SJSA1 (cell line): ENCODE results near the gene PACS1. TPM values are rescaled to one million over a fixed set of nuclear protein-coding genes. Genes with fewer than 3 reads are reported as not detected.

Experiments
- DNase-seq, 2 experiments: peaks; one replicate each; pipeline ENCODE4 v3.0.0-alpha.2; 2015 to 2020; ENCODE audit warnings: low spot score in 2 of 2, low read depth in 1 of 2
- H3K27ac ChIP-seq: fragments of 250-450 bp; sonication (Bioruptor Pico); 2 replicates; pipeline ENCODE4 v1.5.1; 2020; ENCODE audit warnings: mild to moderate bottlenecking, moderate library complexity
- H3K27me3 ChIP-seq: fragments of 250-450 bp; sonication (Bioruptor Pico); replicated peaks from 2 replicates; pipeline ENCODE4 v1.5.1; 2020; ENCODE audit warnings: mild to moderate bottlenecking, moderate library complexity
- H3K36me3 ChIP-seq: fragments of 250-450 bp; sonication (Bioruptor Pico); 2 replicates; pipeline ENCODE4 v1.5.1; 2020; ENCODE audit warnings: mild to moderate bottlenecking
- H3K4me1 ChIP-seq: fragments of 250-450 bp; sonication (Bioruptor Pico); replicated peaks from 2 replicates; pipeline ENCODE4 v1.6.1; 2021; ENCODE audit warnings: mild to moderate bottlenecking
- H3K4me3 ChIP-seq: fragments of 250-450 bp; sonication (Bioruptor Pico); 2 replicates; pipeline ENCODE4 v1.5.1; 2020; ENCODE audit warnings: mild to moderate bottlenecking
- H3K9me3 ChIP-seq: fragments of 250-450 bp; sonication (Bioruptor Pico); replicated peaks from 2 replicates; pipeline ENCODE4 v1.5.1; 2020; ENCODE audit warnings: mild to moderate bottlenecking
- total RNA-seq: library from RNA; depleted of rRNA; stranded (reverse); fragments of >200 nt; shearing (Covaris generic); gene quantifications from 2 replicates; pipeline ENCODE4 v1.2.3, GENCODE V29; 2014

Gene PACS1
- total RNA-seq, 1 experiment from 2014 or later = 37.1 TPM

GRCh38 chr11:66115638-66116301 is 45.7 kb downstream of the PACS1 start:
- Histone ChIP-seq H3K36me3 (no peaks in the 10 kb centered on the region), H3K4me1 (peaks cover 80% of the 10 kb centered on the region), H3K27ac (no peak overlapping the region), H3K4me3 (no peak overlapping the region), H3K27me3 (no peaks in the 10 kb centered on the region), H3K9me3 (no peaks in the 10 kb centered on the region)
- DNase-seq = no peak

DNA sequence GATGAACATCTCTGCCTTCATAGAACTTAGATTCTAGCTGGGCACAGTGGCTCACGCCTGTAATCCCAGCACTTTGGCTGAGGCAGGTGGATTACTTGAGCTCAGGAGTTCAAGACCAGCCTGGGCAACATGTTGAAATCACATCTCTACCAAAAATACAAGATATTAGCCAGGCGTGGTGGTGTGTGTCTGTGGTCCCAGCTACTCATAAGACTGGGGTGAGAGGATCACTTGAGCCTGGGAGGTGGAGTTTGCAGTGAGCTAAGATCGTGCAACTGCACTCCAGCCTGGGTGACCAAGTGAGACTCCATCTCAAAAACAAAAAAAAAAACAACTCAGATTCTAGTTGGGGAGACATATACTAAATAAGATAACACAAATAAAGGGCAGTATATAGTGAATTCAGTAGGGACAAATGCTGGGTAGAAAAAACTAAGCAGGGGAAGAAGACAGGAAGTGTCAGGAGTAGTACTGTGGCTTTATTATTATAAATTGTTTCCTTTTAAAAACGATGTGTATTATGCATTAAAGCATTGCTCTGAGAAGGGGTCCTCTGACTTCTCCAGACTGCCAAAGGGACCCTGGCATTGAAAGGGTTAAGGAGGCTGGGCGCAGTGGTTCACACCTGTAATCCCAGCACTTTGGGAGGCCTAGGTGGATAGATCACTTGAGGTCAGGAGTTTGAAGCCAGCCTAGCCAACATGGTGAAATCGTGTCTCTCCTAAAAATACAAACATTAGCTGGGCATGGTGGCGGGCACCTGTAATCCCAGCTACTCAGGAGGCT is 46.7 kb downstream of the PACS1 start:
- Histone ChIP-seq H3K27ac (no peak overlapping the region), H3K9me3 (no peaks in the 10 kb centered on the region), H3K36me3 (0 out of 2 replicates have a peak, but pooled peaks cover 3% of the 10 kb centered on the region), H3K4me3 (no peak overlapping the region), H3K27me3 (no peaks in the 10 kb centered on the region), H3K4me1 (peaks cover 70% of the 10 kb centered on the region)
- no peak for DNase-seq

DNA sequence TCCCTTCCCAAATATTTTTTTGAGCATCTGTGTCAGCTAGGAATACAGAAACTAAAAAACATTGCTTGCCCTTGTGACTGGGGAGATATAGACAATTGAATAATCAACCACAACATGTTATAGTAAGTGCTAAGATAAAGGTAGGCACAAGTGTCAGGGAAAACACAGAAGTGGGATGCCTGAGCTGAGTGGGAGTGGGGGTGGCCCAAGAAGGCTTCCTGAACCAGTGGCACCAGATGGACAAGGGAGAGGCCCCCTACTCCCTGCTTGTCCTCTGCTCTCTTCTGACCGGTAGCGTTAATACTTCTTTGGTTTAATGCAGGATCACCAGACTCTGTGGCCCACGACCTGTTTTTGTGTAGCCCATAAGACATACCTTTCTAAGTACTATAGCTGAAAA is 48.8 kb downstream of the PACS1 start:
- Histone ChIP-seq H3K9me3 (no peaks in the 10 kb centered on the region), H3K27ac (peak overlapping the region; percentile 73), H3K4me1 (peaks cover 50% of the 10 kb centered on the region), H3K36me3 (0 out of 2 replicates have a peak, but pooled peaks cover 4% of the 10 kb centered on the region), H3K4me3 (no peak overlapping the region), H3K27me3 (no peaks in the 10 kb centered on the region)
- DNase-seq = no peak

- Histone ChIP-seq H3K27me3 (no peaks in the 10 kb centered on the region), H3K4me3 (no peak overlapping the region), H3K9me3 (no peaks in the 10 kb centered on the region), H3K27ac (peak overlapping the region; percentile 73), H3K4me1 (peaks cover 50% of the 10 kb centered on the region), H3K36me3 (0 out of 2 replicates have a peak, but pooled peaks cover 4% of the 10 kb centered on the region)
- peak in 1 of 2 experiments; percentile 89 for DNase-seq
Observed at GRCh38 chr11:66119348-66120133, 49.5 kb downstream of the PACS1 start.

- Histone ChIP-seq H3K9me3 (no peaks in the 10 kb centered on the region), H3K36me3 (0 out of 2 replicates have a peak, but pooled peaks cover 4% of the 10 kb centered on the region), H3K27me3 (no peaks in the 10 kb centered on the region), H3K4me3 (no peak overlapping the region), H3K4me1 (peaks cover 49% of the 10 kb centered on the region), H3K27ac (no peak overlapping the region)
- no peak for DNase-seq
Observed at GRCh38 chr11:66121466-66121865, 51.4 kb downstream of the PACS1 start.

GRCh38 chr11:66123902-66124301 is 53.8 kb downstream of the PACS1 start:
- Histone ChIP-seq H3K9me3 (no peaks in the 10 kb centered on the region), H3K27me3 (no peaks in the 10 kb centered on the region), H3K4me3 (no peak overlapping the region), H3K36me3 (peaks cover 11% of the 10 kb centered on the region), H3K4me1 (peaks cover 43% of the 10 kb centered on the region), H3K27ac (no peak overlapping the region)
- DNase-seq = no peak

GRCh38 chr11:66124564-66124963 is 54.5 kb downstream of the PACS1 start:
- Histone ChIP-seq H3K9me3 (no peaks in the 10 kb centered on the region), H3K36me3 (peaks cover 11% of the 10 kb centered on the region), H3K4me3 (no peak overlapping the region), H3K4me1 (peaks cover 36% of the 10 kb centered on the region), H3K27me3 (no peaks in the 10 kb centered on the region), H3K27ac (peak overlapping the region; percentile 2; the same call in 1 of the 2 replicates)
- peak in 1 of 2 experiments; percentile 58 for DNase-seq

- Histone ChIP-seq H3K36me3 (peaks cover 11% of the 10 kb centered on the region), H3K4me3 (no peak overlapping the region), H3K27me3 (no peaks in the 10 kb centered on the region), H3K4me1 (peaks cover 26% of the 10 kb centered on the region), H3K9me3 (no peaks in the 10 kb centered on the region), H3K27ac (no peak overlapping the region)
- no peak for DNase-seq
Observed at GRCh38 chr11:66126064-66126463, 56.0 kb downstream of the PACS1 start.

GRCh38 chr11:66126808-66127555 is 56.9 kb downstream of the PACS1 start:
- no peaks in the 10 kb centered on the region for H3K9me3 ChIP-seq
- H3K4me1 ChIP-seq = peaks cover 26% of the 10 kb centered on the region
- no peak for DNase-seq
- H3K4me3 ChIP-seq = no peak overlapping the region
- peaks cover 7% of the 10 kb centered on the region for H3K36me3 ChIP-seq
- H3K27me3 ChIP-seq = no peaks in the 10 kb centered on the region
- no peak overlapping the region for H3K27ac ChIP-seq

DNA sequence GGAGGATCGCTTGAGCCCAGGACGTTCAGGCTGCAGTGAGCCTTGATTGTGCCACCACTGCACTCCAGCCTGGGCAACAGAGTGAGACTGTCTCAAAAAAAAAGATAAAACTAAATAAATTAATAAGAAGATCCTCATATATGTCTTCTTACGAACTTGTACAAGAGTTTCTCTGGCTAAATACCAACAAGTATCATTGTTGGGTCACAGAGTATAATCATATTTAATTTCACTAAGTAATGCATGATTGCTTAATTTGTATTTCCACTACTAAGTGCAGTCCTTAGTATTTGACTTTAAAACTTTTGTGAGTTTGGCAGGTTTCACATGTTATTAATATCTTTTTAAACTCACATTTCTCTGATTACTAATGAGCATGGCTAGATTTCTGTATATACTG is 60.9 kb downstream of the PACS1 start:
- Histone ChIP-seq H3K27me3 (no peaks in the 10 kb centered on the region), H3K27ac (no peak overlapping the region), H3K36me3 (peaks cover 7% of the 10 kb centered on the region)

GRCh38 chr11:66131937-66132632 is 62.0 kb downstream of the PACS1 start:
- Histone ChIP-seq H3K9me3 (no peaks in the 10 kb centered on the region), H3K4me3 (no peak overlapping the region), H3K27ac (no peak overlapping the region), H3K27me3 (no peaks in the 10 kb centered on the region), H3K4me1 (peaks cover 9% of the 10 kb centered on the region), H3K36me3 (peaks cover 6% of the 10 kb centered on the region)
- DNase-seq = no peak

More for the DNA sequence above, 60.9 kb downstream of the PACS1 start:
- Histone ChIP-seq H3K4me1 (peaks cover 9% of the 10 kb centered on the region), H3K9me3 (no peaks in the 10 kb centered on the region), H3K4me3 (no peak overlapping the region)
- no peak for DNase-seq

DNA sequence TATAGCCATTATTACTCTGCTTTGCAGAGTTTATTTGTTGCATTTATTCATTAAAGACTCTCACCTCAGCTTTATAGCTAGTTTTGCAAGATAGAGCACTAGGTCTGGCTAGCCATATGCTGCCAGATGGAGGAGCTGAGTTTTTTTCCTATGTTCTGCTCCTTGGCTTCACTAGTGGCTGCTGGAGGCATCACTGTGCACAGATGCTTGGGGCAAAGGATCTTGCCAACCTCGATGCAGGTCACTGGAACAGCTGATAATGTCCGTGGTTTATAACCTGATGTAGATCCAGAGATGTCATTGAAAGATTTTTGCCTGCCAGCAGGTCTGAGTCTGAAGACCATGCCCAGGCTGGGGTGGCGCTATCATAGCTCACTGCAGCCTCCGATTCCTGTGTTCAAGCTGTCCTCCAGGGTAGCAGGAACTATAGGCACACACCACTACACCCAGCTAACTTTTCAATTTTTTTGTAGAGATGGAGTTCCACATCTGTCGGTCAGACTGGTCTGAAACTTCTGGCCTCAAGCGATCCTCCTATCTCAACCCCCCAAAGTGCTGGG is 63.2 kb downstream of the PACS1 start:
- H3K27ac ChIP-seq = no peak overlapping the region
- no peak for DNase-seq
- no peaks in the 10 kb centered on the region for H3K27me3 ChIP-seq
- no peaks in the 10 kb centered on the region for H3K9me3 ChIP-seq
- no peaks in the 10 kb centered on the region for H3K36me3 ChIP-seq
- peaks cover 16% of the 10 kb centered on the region for H3K4me1 ChIP-seq
- H3K4me3 ChIP-seq = no peak overlapping the region
